ENCODE data around the gene INAVA.

Gene INAVA

DNA sequence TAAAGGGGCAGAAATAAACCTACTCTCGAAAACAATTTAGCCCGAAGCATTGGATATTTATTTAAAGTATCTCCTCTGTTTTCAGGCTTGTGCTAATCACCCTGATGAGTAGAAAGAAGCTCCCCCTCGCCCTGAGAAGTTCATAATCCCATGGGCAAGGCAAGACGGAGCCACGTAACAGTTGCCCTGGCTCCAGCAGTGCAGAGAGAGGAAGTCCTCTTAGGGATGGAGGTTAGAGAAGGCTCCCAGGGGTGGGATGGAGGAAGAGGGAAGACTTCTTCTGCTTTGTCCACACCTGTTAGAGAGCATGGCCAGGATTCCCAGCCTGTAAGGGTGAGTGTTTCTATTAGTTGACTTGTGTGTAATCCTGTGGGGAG is 25.3 kb upstream of the INAVA start:
- no peak overlapping the region for H3K4me3 ChIP-seq (ENCODE audit: low read depth, low read length)
- DNase-seq (ENCODE audit: low read depth) = no peak
- TF ChIP-seq, protein P1, sequence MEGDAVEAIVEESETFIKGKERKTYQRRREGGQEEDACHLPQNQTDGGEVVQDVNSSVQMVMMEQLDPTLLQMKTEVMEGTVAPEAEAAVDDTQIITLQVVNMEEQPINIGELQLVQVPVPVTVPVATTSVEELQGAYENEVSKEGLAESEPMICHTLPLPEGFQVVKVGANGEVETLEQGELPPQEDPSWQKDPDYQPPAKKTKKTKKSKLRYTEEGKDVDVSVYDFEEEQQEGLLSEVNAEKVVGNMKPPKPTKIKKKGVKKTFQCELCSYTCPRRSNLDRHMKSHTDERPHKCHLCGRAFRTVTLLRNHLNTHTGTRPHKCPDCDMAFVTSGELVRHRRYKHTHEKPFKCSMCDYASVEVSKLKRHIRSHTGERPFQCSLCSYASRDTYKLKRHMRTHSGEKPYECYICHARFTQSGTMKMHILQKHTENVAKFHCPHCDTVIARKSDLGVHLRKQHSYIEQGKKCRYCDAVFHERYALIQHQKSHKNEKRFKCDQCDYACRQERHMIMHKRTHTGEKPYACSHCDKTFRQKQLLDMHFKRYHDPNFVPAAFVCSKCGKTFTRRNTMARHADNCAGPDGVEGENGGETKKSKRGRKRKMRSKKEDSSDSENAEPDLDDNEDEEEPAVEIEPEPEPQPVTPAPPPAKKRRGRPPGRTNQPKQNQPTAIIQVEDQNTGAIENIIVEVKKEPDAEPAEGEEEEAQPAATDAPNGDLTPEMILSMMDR (IDR thresholded peaks at IDR 0.05; ENCODE audit: low read depth, low read length, missing control alignments) = no peak
- in situ Hi-C loops (cut with HindIII; ENCODE audit: low sequenced_read_pairs) = no loop called here

DNA sequence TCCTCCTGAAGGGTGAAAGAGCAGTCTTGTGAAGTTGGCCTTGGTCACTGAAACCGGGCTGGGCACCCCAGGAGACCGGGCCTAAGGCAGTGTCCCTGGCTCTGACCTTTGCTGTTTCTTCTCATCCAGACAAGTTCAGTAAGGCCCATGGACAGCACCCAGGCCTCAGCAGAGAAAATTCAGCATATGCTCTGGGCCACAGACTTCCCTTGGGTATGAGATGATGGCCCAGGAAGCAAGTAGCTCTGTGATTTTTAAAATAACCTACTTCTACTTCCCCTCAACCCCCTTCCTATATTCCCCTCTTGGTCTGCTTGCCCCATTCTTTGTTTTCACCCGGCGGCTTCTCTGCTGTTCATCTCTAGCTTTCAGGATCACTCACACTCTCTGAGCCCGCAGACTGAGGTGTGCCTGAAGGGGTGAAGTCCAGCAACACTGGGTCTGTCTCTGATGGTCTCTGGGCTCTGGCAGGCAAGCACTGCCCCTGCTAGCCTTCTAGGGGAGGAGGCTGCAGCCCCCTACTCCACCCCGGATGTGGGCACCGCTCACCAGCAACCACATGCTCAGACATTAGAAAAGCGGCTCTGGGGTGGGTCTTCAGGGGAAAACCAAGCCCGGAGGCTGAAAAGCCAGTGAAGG is 24.8 kb upstream of the INAVA start:
- H3K4me3 ChIP-seq (ENCODE audit: low read depth, low read length) = no peak overlapping the region
- no peak for DNase-seq (ENCODE audit: low read depth)
- in situ Hi-C loops (cut with HindIII; ENCODE audit: low sequenced_read_pairs) = no loop called here
- TF ChIP-seq, protein P1 (IDR thresholded peaks at IDR 0.05; ENCODE audit: low read depth, low read length, missing control alignments) = no peak

DNA sequence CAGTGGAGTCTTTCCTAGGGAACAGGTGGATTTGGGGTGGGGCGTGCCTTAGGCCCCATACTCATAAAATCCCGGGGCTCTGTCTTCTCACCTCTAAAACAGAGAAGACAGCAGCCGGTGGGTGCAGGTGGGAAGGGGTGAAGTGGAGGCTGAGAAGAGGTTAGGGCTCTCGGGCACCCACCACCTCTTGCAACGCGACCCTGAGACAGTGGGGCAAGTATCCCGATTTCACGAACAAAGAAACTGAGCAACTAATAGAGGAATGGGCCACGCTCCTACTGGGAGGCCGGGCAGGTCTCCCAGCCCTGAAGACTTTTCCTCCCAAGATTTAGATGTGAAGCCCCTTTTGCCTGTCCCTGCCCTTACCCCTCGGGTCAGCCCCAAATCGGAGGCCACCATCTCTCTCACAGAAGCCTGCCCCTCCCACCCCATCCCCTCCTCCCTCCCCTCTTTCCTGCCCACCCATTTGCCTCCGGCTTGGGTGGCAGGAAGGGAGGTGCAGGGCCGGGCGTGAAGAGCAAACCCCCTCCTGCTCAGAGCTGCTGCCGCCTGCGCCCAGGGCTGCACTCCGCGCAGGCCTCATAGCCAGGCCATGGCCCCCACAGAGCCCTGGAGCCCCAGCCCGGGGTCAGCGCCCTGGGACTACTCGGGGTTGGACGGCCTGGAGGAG is 22.1 kb upstream of the INAVA start, which contains the start of gene GPR25:
Gene GPR25 (plus strand): TSS at position 536 of the 670 bp plus-strand sequence. CDS start 57 bp downstream, at position 593.
- in situ Hi-C loops (cut with HindIII; ENCODE audit: low sequenced_read_pairs) = no loop called here
- peak within 1 kb of the TSS; percentile 10 for H3K4me3 ChIP-seq (ENCODE audit: low read depth, low read length)
- TF ChIP-seq, protein P1 (IDR thresholded peaks at IDR 0.05; ENCODE audit: low read depth, low read length, missing control alignments) = no peak
- DNase-seq (ENCODE audit: low read depth) = no peak

DNA sequence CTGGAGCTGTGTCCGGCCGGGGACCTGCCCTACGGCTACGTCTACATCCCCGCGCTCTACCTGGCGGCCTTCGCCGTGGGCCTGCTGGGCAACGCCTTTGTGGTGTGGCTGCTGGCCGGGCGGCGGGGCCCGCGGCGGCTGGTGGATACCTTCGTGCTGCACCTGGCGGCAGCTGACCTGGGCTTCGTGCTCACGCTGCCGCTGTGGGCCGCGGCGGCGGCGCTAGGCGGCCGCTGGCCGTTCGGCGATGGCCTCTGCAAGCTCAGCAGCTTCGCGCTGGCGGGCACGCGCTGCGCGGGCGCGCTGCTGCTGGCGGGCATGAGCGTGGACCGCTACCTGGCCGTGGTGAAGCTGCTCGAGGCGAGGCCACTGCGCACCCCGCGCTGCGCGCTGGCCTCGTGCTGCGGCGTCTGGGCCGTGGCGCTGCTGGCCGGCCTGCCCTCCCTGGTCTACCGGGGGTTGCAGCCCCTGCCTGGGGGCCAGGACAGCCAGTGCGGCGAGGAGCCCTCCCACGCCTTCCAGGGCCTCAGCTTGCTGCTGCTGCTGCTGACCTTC is 21.5 kb upstream of the INAVA start:
- H3K4me3 ChIP-seq (ENCODE audit: low read depth, low read length) = peak overlapping the region; percentile 10
- in situ Hi-C loops (cut with HindIII; ENCODE audit: low sequenced_read_pairs) = no loop called here
- TF ChIP-seq, protein P1 (IDR thresholded peaks at IDR 0.05; ENCODE audit: low read depth, low read length, missing control alignments) = no peak
- no peak for DNase-seq (ENCODE audit: low read depth)

DNA sequence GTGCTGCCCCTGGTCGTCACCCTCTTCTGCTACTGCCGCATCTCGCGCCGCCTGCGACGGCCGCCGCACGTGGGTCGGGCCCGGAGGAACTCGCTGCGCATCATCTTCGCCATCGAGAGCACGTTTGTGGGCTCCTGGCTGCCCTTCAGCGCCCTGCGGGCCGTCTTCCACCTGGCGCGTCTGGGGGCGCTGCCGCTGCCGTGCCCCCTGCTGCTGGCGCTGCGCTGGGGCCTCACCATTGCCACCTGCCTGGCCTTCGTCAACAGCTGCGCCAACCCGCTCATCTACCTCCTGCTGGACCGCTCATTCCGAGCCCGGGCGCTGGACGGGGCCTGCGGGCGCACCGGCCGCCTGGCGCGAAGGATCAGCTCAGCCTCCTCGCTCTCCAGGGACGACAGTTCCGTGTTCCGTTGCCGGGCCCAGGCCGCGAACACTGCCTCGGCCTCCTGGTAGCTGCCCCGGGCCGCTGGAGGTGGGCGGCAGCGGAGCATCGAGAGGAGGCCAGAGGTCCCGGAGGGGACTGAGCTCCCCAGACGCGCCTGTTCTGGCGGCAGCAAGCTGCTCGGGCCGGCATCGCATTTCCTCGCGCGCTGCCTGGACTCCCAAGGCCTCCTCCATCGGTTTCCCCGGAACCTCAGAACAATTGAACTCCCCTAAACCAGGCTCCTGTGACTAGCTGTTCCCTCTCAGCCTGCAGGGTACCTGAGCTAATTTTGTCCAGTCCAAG is 20.9 kb upstream of the INAVA start:
- H3K4me3 ChIP-seq (ENCODE audit: low read depth, low read length) = peak overlapping the region; percentile 10
- in situ Hi-C loops (cut with HindIII; ENCODE audit: low sequenced_read_pairs) = no loop called here
- TF ChIP-seq, protein P1 (IDR thresholded peaks at IDR 0.05; ENCODE audit: low read depth, low read length, missing control alignments) = no peak
- no peak for DNase-seq (ENCODE audit: low read depth)

DNA sequence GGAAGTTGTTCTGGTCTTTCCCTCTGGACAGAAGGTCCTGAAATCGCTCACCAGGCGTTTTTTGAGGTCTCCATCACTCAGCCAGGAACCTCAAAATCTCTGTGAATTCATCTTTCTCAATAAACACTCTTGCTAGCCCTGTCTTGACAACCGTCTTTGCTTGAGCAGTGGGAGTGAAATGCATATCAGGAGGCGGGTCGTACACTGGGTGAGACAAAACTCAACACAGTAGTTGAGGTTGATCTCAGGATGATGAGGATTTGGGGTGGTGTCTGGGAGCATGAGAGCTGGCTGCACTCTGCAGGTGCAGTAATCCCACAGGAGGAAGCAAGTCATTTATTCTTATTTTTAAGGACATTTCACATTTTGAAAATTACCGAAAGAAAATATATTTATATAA is 20.0 kb upstream of the INAVA start:
- no peak for DNase-seq (ENCODE audit: low read depth)
- in situ Hi-C loops (cut with HindIII; ENCODE audit: low sequenced_read_pairs) = no loop called here
- TF ChIP-seq, protein P1 (IDR thresholded peaks at IDR 0.05; ENCODE audit: low read depth, low read length, missing control alignments) = no peak
- H3K4me3 ChIP-seq (ENCODE audit: low read depth, low read length) = no peak overlapping the region

Measured in astrocyte of the cerebellum (primary cell).